NCI-H2029 treated with DMSO at 0.1 percent for 48 hours (cell line): Measurements from ENCODE around the gene IFIT2.
"Not testable (repeated sequence)": the region's sequence is repeated elsewhere in the genome, so short reads cannot be mapped to it uniquely, and the experiment has no call there.

Experiments used
- DNase-seq: peaks from one replicate; lab custom pipeline; 2025; lab: John Stamatoyannopoulos, UW

Gene IFIT2

GRCh38 chr10:89301721-89302445 is at the start of gene IFIT2:
Gene IFIT2, plus strand, starts transcription at chr10:89302046. Its CDS starts 78 bp downstream, at chr10:89302124.
- DNase-seq = peak; percentile 49

DNA sequence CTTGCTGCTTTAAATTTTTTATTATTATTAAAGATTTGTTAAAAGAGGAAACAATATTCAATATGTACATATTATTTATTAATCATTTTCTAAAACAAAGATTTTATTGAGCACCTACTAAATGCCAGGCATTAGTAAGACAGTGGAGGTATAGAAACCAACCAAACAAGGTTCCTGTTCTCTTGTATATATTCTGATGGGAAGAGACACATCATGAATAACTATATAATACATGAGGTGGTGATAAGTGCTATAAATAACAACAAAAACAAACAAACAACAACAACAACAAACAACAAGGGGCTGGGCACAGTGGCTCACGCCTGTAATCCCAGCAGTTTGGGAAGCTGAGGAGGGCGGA is 49.6 kb upstream of the IFIT2 start:
- no peak for DNase-seq

- not testable (repeated sequence) for DNase-seq
Measured at GRCh38 chr10:89255091-89255579, 46.7 kb upstream of the IFIT2 start.

DNA sequence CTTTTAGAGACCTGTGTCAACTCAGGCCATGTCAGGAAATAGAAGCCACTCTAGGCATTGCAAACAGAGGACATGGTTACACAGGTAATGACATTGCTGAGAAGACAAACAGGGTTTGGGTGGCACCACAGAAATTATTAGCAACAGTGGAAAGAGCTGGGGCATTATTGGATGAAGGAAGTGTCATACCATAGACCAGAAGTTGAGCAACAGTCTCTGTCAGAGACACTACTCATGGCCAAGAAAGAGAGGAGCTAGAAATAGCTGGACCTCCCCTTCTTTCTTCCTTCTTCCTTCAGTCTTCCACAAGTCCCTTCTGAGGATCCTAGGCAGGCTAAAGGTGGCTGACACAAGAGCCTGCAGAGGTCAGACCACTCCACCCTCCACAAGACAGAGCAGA is 46.1 kb upstream of the IFIT2 start:
- DNase-seq = no peak

DNA sequence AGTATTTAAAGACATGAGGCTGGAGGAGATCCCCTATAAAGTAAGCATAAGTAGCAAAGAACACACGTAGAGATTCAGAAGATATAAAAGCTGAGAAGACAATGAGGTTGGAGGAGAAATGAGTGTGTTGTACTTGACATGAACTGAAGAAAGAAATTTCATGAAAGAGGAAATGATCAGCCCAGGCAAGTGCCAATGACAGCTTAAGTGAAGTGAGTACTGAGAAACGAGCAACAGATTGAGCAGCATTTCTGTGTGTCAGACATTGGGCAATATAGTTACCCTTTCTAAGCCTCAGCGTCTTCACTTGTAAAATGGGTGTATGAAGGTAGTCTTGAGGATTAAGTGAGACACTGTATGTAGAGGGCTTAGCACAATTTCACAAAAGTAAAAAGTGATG is 45.5 kb upstream of the IFIT2 start:
- DNase-seq = no peak

GRCh38 chr10:89256962-89257361 is 44.9 kb upstream of the IFIT2 start:
- DNase-seq = no peak

GRCh38 chr10:89257581-89257980 is 44.3 kb upstream of the IFIT2 start:
- DNase-seq = no peak

DNA sequence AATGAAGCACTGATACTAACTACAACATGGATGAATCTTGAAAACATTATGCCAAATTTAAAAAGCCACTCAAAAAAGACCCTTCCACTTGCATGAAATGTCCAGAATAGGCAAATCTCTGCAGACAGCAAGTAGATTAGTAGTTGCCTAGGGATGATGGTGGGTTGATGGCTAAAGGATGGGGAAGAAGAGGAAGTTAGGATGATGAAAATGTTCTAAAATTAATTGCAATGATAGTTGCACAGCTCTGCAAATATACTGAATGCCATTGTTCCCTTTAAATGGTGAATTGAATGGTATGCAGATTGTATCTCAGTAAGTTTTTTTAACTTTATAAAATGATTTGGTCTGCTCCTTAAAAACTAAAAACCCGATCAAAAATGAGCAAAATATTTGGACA is 43.0 kb upstream of the IFIT2 start:
- no peak for DNase-seq

- DNase-seq = no peak
Measured at GRCh38 chr10:89262086-89263051, 39.5 kb upstream of the IFIT2 start.

GRCh38 chr10:89263091-89263490 is 38.8 kb upstream of the IFIT2 start:
- no peak for DNase-seq

DNA sequence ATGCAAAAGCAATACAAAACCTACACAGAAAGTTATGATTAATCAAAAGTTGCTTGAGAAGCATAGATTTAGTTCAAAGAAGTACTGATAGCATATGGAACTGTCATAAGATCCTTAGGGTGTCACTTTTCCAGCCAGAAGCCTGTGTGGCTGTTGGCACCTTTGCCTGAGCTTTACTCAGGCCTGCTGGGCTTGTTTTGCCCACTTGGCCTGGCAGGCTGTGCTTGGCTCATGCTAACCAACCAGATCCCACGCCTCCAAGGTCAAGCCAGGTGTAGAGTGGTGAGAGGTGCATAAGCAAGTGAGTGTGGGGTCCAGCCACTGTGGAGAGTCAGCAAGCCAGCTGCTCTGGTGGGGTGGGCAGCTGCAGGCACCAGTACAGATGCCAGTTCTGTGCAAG is 38.3 kb upstream of the IFIT2 start:
- DNase-seq = no peak

- no peak for DNase-seq
Measured at GRCh38 chr10:89266721-89267453, 35.0 kb upstream of the IFIT2 start.

DNA sequence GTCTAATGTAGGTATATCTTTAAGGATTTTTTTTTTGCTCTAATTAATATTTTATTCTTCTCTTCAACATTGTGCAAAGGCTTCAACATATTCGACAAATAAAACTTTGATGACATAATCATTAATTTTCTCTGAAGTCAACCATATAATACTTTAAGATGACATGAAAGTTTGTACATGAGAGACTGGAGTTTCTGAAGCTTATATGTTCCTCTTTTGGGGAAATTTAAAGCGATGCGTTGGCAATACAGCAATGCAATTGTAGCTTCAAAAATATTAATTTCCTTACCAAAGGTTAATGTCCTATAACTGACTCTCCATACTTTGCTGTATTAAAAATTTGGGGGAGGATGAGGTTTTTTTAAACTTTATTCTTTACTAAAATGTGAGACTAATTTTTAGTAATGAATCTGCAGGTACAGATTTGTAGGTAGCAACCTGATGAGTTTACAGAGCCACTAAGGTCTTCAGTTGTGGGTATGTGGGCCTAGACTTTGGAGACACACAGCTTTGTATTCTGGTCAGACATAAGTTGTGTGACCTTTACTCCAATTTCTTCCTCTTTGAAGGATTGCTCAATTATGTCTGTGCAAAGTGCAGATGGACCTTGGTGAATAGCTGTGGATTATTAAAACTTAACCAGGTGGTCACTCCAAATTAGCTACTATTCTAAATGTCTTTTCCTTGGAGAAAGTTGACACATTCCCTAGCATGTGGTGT is 32.3 kb upstream of the IFIT2 start:
- no peak for DNase-seq

GRCh38 chr10:89270153-89270483 is 31.7 kb upstream of the IFIT2 start:
- DNase-seq = no peak

DNA sequence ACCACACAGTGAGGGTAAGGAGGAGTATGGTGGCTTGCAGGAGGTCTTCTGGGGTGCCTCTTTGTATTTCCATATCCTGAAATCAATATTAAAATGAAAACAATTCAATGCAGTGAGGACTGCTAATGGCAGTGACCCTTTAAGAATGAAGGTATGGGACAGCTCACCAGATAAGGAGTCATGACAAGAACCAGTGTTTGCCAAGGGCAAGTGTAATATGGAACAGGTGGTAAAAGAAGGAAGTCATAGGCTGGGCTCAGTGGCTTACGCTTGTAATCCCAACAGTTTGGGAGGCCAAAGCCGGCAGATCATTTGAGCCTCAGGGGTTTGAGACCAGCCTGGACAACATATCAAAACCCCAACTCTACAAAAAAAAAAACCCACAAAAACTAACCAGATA is 30.3 kb upstream of the IFIT2 start:
- no peak for DNase-seq

- no peak for DNase-seq
Measured at GRCh38 chr10:89273680-89274079, 28.2 kb upstream of the IFIT2 start.

DNA sequence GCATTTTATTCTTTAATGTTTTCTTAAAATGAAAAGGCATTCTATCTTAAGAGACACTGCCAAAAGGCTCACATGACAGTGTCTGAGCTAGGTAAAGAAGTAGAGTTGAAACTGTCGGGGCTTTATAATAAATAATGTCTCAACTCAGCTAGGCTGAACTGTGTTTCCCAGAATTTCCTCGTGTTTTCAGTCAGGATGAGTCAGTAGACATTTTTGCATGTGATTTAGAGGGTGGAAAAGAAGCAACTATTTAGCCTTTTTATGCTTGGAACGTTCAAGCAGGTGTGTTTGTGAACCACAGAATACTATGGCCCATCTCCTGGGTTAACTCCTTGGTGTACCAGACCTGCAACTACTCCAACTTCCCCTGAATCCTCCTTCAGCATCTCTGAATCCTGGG is 26.9 kb upstream of the IFIT2 start:
- no peak for DNase-seq

DNA sequence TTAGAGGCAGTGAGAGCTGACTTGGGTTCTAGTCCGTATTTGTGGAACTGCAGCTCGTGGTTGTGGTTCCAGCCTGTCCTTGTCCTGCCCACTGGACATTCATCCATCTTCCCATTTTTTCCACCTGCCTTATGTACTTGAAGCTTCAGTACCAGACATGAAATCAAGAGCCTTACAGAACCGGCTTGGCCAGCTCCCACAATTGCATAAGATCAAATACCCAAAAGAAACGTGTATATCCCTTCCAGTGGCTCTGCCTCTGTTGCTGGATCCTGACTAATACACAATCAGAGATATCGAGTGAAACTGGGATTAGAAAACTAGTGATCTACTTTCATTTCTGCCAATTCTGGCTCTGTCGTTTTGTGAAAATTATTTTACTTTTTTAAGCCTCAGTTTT is 26.5 kb upstream of the IFIT2 start:
- DNase-seq = peak; percentile 28

- no peak for DNase-seq
Measured at GRCh38 chr10:89278034-89278535, 23.8 kb upstream of the IFIT2 start.

GRCh38 chr10:89278900-89279392 is 22.9 kb upstream of the IFIT2 start:
- DNase-seq = no peak

DNA sequence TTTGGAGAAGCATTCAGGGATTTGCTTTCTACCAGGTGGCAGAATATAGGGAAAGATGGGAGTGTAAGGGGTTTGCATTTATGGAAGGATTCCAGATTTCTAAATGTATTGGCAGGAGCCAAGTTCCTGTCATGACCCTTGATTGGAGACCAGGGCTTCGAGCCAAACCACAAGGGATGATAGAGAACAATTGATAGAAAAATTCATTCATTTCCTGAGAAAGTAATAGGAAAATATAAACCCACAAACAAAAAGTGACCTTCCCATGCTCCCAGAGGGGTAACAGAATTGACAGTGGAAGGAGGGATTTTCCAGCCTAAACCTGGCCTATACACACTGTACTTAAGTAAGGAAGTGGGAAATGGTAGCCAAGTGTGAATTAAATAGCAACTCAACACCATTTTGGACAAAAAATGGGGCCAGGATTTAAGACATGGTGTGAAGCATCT is 22.4 kb upstream of the IFIT2 start:
- peak; percentile 24 for DNase-seq
